GM19397 (cell line): ENCODE data around the gene ACMSD.

Experiments used
- ATAC-seq: cut with Tn5 transposase; IDR thresholded peaks from one replicate; pipeline ENCODE4 v1.9.1; 2021; ENCODE audit warnings: mild to moderate bottlenecking, moderate library complexity; ENCODE audit not compliant: unreplicated experiment

ACMSD gene

GRCh38 chr2:134943540-134943939 is 105.1 kb downstream of the ACMSD start:
- ATAC-seq: peak; percentile 75

GRCh38 chr2:134944975-134945374 is 106.6 kb downstream of the ACMSD start:
- ATAC-seq: no peak

- no peak for ATAC-seq
Measured at GRCh38 chr2:134946073-134946472, 107.7 kb downstream of the ACMSD start.

- ATAC-seq: no peak
Measured at GRCh38 chr2:134949981-134950708, 111.7 kb downstream of the ACMSD start.

- ATAC-seq: no peak
Measured at GRCh38 chr2:134950886-134951285, 112.5 kb downstream of the ACMSD start.
